MM.1S (cell line): ENCODE measurements around the gene PTPRK.

Experiments
- DNase-seq: peaks from one replicate; pipeline ENCODE4 v3.0.0-alpha.2; 2015
- H2AFZ ChIP-seq: fragments of 300-600 bp; sonication (generic); 2 replicates; pipeline ENCODE4 v1.6.0; 2016; ENCODE audit warnings: antibody characterized with exemption, low read length
- H3F3A ChIP-seq: fragments of 300-600 bp; sonication (generic); 2 replicates; pipeline ENCODE4 v1.6.1; 2016; ENCODE audit warnings: mild to moderate bottlenecking, antibody characterized with exemption, low read length, moderate library complexity, mixed read lengths; ENCODE audit not compliant: insufficient read depth
- H3K27ac ChIP-seq: fragments of 300-600 bp; sonication (generic); 2 replicates; pipeline ENCODE4 v1.5.1; 2016; ENCODE audit warnings: mild to moderate bottlenecking, low read length
- H3K27me3 ChIP-seq: fragments of 300-600 bp; sonication (generic); replicated peaks from 2 replicates; pipeline ENCODE4 v1.6.0; 2016; ENCODE audit warnings: low read length; ENCODE audit not compliant: insufficient read depth
- H3K36me3 ChIP-seq: fragments of 300-600 bp; sonication (generic); replicated peaks from 2 replicates; pipeline ENCODE4 v1.6.1; 2016; ENCODE audit warnings: mild to moderate bottlenecking, low read length, mixed read lengths; ENCODE audit not compliant: insufficient read depth
- H3K4me1 ChIP-seq: fragments of 300-600 bp; sonication (generic); 2 replicates; pipeline ENCODE4 v1.6.1; 2016; ENCODE audit warnings: low read length, mixed read lengths
- H3K4me2 ChIP-seq: fragments of 300-600 bp; sonication (generic); 2 replicates; pipeline ENCODE4 v1.6.0; 2016; ENCODE audit warnings: low read depth, low read length
- H3K4me3 ChIP-seq: fragments of 300-600 bp; sonication (generic); 2 replicates; pipeline ENCODE4 v1.5.1; 2016; ENCODE audit warnings: low read length, mixed read lengths
- H3K79me2 ChIP-seq: fragments of 300-600 bp; sonication (generic); 2 replicates; pipeline ENCODE4 v1.6.1; 2016; ENCODE audit warnings: mixed run types, low read length, mixed read lengths
- H3K9ac ChIP-seq: fragments of 300-600 bp; sonication (generic); 2 replicates; pipeline ENCODE4 v1.6.1; 2016; ENCODE audit warnings: low read length, mixed read lengths
- H3K9me2 ChIP-seq: fragments of 300-600 bp; sonication (generic); replicated peaks from 2 replicates; pipeline ENCODE4 v1.6.1; 2016; ENCODE audit warnings: mild to moderate bottlenecking, low read length, mixed read lengths; ENCODE audit not compliant: insufficient read depth
- H3K9me3 ChIP-seq: fragments of 300-600 bp; sonication (generic); replicated peaks from 2 replicates; pipeline ENCODE4 v1.6.1; 2016; ENCODE audit warnings: mild to moderate bottlenecking, low read length, mixed read lengths; ENCODE audit not compliant: insufficient read depth
- H4K20me1 ChIP-seq: fragments of 300-600 bp; sonication (generic); 2 replicates; pipeline ENCODE4 v1.6.1; 2016; ENCODE audit warnings: mild to moderate bottlenecking, low read length, moderate library complexity, mixed read lengths; ENCODE audit not compliant: insufficient read depth
- CTCF ChIP-seq: fragments of 300-600 bp; sonication (generic); IDR thresholded peaks from 2 replicates; pipeline ENCODE4 v1.5.1; 2016; ENCODE audit warnings: antibody characterized with exemption, low read length, mixed read lengths
- EZH2 ChIP-seq: fragments of 300-600 bp; sonication (generic); optimal IDR thresholded peaks from 2 replicates; pipeline ENCODE3; 2017; ENCODE audit warnings: low read depth, mild to moderate bottlenecking, antibody characterized with exemption, low read length, mixed read lengths
- EZH2phosphoT487 ChIP-seq: fragments of 300-600 bp; sonication (generic); IDR thresholded peaks from 2 replicates; pipeline ENCODE4 v1.6.1; 2018; ENCODE audit warnings: antibody characterized with exemption, low read length

PTPRK gene

GRCh38 chr6:128259029-128259724 lies 261.2 kb downstream of the PTPRK start:
- H3K4me2 ChIP-seq = peak overlapping the region; percentile 71
- H3K4me3 ChIP-seq = peak overlapping the region; percentile 50
- H3K4me1 ChIP-seq = peaks cover 8% of the 10 kb centered on the region
- TF ChIP-seq CTCF (no peak), EZH2 (no peak), EZH2phosphoT487 (no peak)
- H4K20me1 ChIP-seq = no peaks in the 10 kb centered on the region
- peak; percentile 56 for DNase-seq
- H3K9ac ChIP-seq = no peak overlapping the region
- peak overlapping the region; percentile 18; the same call in 1 of the 2 replicates for H2AFZ ChIP-seq
- peak overlapping the region; percentile 45; the same call in 1 of the 2 replicates for H3K27ac ChIP-seq
- no peaks in the 10 kb centered on the region for H3K27me3 ChIP-seq
- H3K36me3 ChIP-seq = no peaks in the 10 kb centered on the region
- H3F3A ChIP-seq = 0 out of 2 replicates have a peak, but pooled peaks cover 11% of the 10 kb centered on the region
- H3K9me2 ChIP-seq = no peaks in the 10 kb centered on the region
- H3K9me3 ChIP-seq = no peaks in the 10 kb centered on the region
- H3K79me2 ChIP-seq = no peaks in the 10 kb centered on the region

- TF ChIP-seq CTCF (no peak), EZH2 (no peak), EZH2phosphoT487 (no peak)
- no peak for DNase-seq
- Histone ChIP-seq H3K36me3 (no peaks in the 10 kb centered on the region), H3K4me2 (no peak overlapping the region), H3K4me1 (peaks cover 8% of the 10 kb centered on the region), H3K27ac (no peak overlapping the region), H3F3A (0 out of 2 replicates have a peak, but pooled peaks cover 11% of the 10 kb centered on the region), H2AFZ (no peak overlapping the region), H3K9ac (no peak overlapping the region), H3K79me2 (no peaks in the 10 kb centered on the region), H3K4me3 (no peak overlapping the region), H3K27me3 (no peaks in the 10 kb centered on the region), H3K9me2 (no peaks in the 10 kb centered on the region), H3K9me3 (no peaks in the 10 kb centered on the region), H4K20me1 (no peaks in the 10 kb centered on the region)
These were observed 264.3 kb downstream of the PTPRK start for GRCh38 chr6:128256095-128256494.

GRCh38 chr6:128252341-128253176 lies 267.8 kb downstream of the PTPRK start:
- Histone ChIP-seq H2AFZ (no peak overlapping the region), H3K9me2 (no peaks in the 10 kb centered on the region), H3K27me3 (no peaks in the 10 kb centered on the region), H3K9ac (no peak overlapping the region), H3K79me2 (no peaks in the 10 kb centered on the region), H3K36me3 (no peaks in the 10 kb centered on the region), H3K4me1 (no peaks in the 10 kb centered on the region), H3F3A (no peaks in the 10 kb centered on the region), H4K20me1 (no peaks in the 10 kb centered on the region), H3K27ac (no peak overlapping the region), H3K9me3 (no peaks in the 10 kb centered on the region), H3K4me2 (no peak overlapping the region), H3K4me3 (no peak overlapping the region)
- DNase-seq = no peak
- TF ChIP-seq EZH2 (no peak), EZH2phosphoT487 (no peak), CTCF (no peak)
